H9 (cell line): ENCODE results near the gene WHRN. TPM values are rescaled to one million over a fixed set of nuclear protein-coding genes. Genes with fewer than 3 reads are reported as not detected.

Source experiments
- DNase-seq: peaks from one replicate; pipeline ENCODE4 v3.0.0-alpha.2; 2017
- H2AFZ ChIP-seq: one replicate; pipeline ENCODE4 v1.6.1; 2013; ENCODE audit warnings: mild to moderate bottlenecking, low read length, control low read depth, moderate library complexity
- H2AK5ac ChIP-seq: 2 replicates; pipeline ENCODE4 v1.6.1; 2013; ENCODE audit warnings: low read length, control low read depth, mixed read lengths; ENCODE audit not compliant: insufficient read length
- H2BK120ac ChIP-seq: one replicate; pipeline ENCODE4 v1.6.1; 2013; ENCODE audit warnings: low read depth, mild to moderate bottlenecking, low read length, control low read depth, inconsistent platforms; ENCODE audit not compliant: poor library complexity, severe bottlenecking
- H2BK12ac ChIP-seq: 2 replicates; pipeline ENCODE4 v1.6.1; 2013; ENCODE audit warnings: low read length, control low read depth, mixed read lengths, low read depth; ENCODE audit not compliant: insufficient read length
- H2BK15ac ChIP-seq: 2 replicates; pipeline ENCODE4 v1.6.1; 2013; ENCODE audit warnings: low read depth, low read length, control low read depth
- H2BK20ac ChIP-seq: one replicate; pipeline ENCODE4 v1.6.1; 2013; ENCODE audit warnings: low read depth, mild to moderate bottlenecking, low read length, control low read depth, inconsistent platforms; ENCODE audit not compliant: poor library complexity, severe bottlenecking
- H2BK5ac ChIP-seq: 2 replicates; pipeline ENCODE4 v1.6.1; 2013; ENCODE audit warnings: low read length, control low read depth, mixed read lengths; ENCODE audit not compliant: insufficient read length
- H3K14ac ChIP-seq: 2 replicates; pipeline ENCODE4 v1.6.1; 2013; ENCODE audit warnings: low read length, control low read depth; ENCODE audit not compliant: insufficient read depth
- H3K18ac ChIP-seq: 2 replicates; pipeline ENCODE4 v1.6.1; 2013; ENCODE audit warnings: low read depth, mild to moderate bottlenecking, mixed read lengths, low read length, control low read depth; ENCODE audit not compliant: insufficient read length
- H3K23ac ChIP-seq: 2 replicates; pipeline ENCODE4 v1.6.1; 2013; ENCODE audit warnings: low read length, control low read depth, mixed read lengths, low read depth; ENCODE audit not compliant: insufficient read length
- H3K23me2 ChIP-seq: 2 replicates; pipeline ENCODE4 v1.6.1; 2013; ENCODE audit warnings: low read depth, mild to moderate bottlenecking, mixed read lengths, low read length, control low read depth; ENCODE audit not compliant: insufficient read length, poor library complexity, severe bottlenecking
- H3K27ac ChIP-seq: 2 replicates; pipeline ENCODE4 v1.5.1; 2013; ENCODE audit warnings: low read length, control low read depth, mixed read lengths, low read depth; ENCODE audit not compliant: insufficient read length
- H3K27me3 ChIP-seq: 2 replicates; pipeline ENCODE4 v1.6.1; 2013; ENCODE audit warnings: low read length, control low read depth, inconsistent platforms; ENCODE audit not compliant: insufficient read depth
- H3K4ac ChIP-seq: 2 replicates; pipeline ENCODE4 v1.6.1; 2013; ENCODE audit warnings: low read depth, mild to moderate bottlenecking, control low read depth, inconsistent platforms, low read length, moderate library complexity
- H3K4me1 ChIP-seq: 2 replicates; pipeline ENCODE4 v1.6.1; 2013; ENCODE audit warnings: low read length, control low read depth, inconsistent platforms; ENCODE audit not compliant: insufficient read depth
- H3K4me2 ChIP-seq: 2 replicates; pipeline ENCODE4 v1.6.1; 2013; ENCODE audit warnings: low read length, control low read depth, mixed read lengths; ENCODE audit not compliant: insufficient read length, insufficient read depth
- H3K56ac ChIP-seq: 2 replicates; pipeline ENCODE4 v1.6.1; 2013; ENCODE audit warnings: low read depth, mild to moderate bottlenecking, mixed read lengths, low read length, control low read depth; ENCODE audit not compliant: insufficient read length
- H3K79me1 ChIP-seq: 2 replicates; pipeline ENCODE4 v1.6.1; 2013; ENCODE audit warnings: low read depth, mild to moderate bottlenecking, moderate library complexity, low read length, control low read depth, inconsistent platforms; ENCODE audit not compliant: insufficient read depth, poor library complexity, severe bottlenecking
- H3K79me2 ChIP-seq: 2 replicates; pipeline ENCODE4 v1.6.1; 2013; ENCODE audit warnings: low read length, control low read depth, inconsistent platforms; ENCODE audit not compliant: insufficient read depth
- H3K9ac ChIP-seq: 2 replicates; pipeline ENCODE4 v1.6.1; 2013; ENCODE audit warnings: low read length, control low read depth, mixed read lengths; ENCODE audit not compliant: insufficient read length; ENCODE audit errors: extremely low read depth
- H3K9me3 ChIP-seq: one replicate; pipeline ENCODE4 v1.6.1; 2013; ENCODE audit warnings: low read depth, low read length, inconsistent platforms; ENCODE audit not compliant: control insufficient read depth
- H3T11ph ChIP-seq: one replicate; pipeline ENCODE4 v1.6.1; 2013; ENCODE audit warnings: mild to moderate bottlenecking, low read length, control low read depth, inconsistent platforms
- H4K20me1 ChIP-seq: one replicate; pipeline ENCODE4 v1.6.1; 2013; ENCODE audit not compliant: control insufficient read depth, insufficient read length, insufficient read depth
- H4K5ac ChIP-seq: 2 replicates; pipeline ENCODE4 v1.6.1; 2013; ENCODE audit warnings: low read depth, mild to moderate bottlenecking, mixed read lengths, low read length, control low read depth; ENCODE audit not compliant: insufficient read length
- H4K8ac ChIP-seq: replicated peaks from 2 replicates; pipeline ENCODE4 v1.6.1; 2013; ENCODE audit warnings: low read length, control low read depth, mixed read lengths, low read depth; ENCODE audit not compliant: insufficient read length
- H4K91ac ChIP-seq: 2 replicates; pipeline ENCODE4 v1.6.1; 2013; ENCODE audit warnings: low read depth, mild to moderate bottlenecking, moderate library complexity, mixed read lengths, low read length, control low read depth; ENCODE audit not compliant: insufficient read length
- H3K27ac Mint-ChIP-seq, 3 experiments: 2 replicates in 2 of 3; 3 replicates in 1 of 3; pipeline ENCODE4 v1.8.0; 2020 to 2021; ENCODE audit warnings: mixed read lengths in 3 of 3, mild to moderate bottlenecking in 1 of 3, moderate library complexity in 1 of 3
- H3K27me3 Mint-ChIP-seq: 2 replicates; pipeline ENCODE4 v1.8.0; 2021; ENCODE audit warnings: low read depth, mild to moderate bottlenecking, moderate library complexity, mixed read lengths
- H3K36me3 Mint-ChIP-seq, 3 experiments: 2 replicates in 2 of 3; 3 replicates in 1 of 3; pipeline ENCODE4 v1.8.0; 2020 to 2021; ENCODE audit warnings: low read depth in 3 of 3, mixed read lengths in 3 of 3; ENCODE audit not compliant: insufficient read depth in 1 of 3
- H3K4me1 Mint-ChIP-seq, 2 experiments: 2 replicates each; pipeline ENCODE4 v1.8.0; 2020; ENCODE audit warnings: mixed read lengths in 2 of 2
- H3K4me3 Mint-ChIP-seq, 2 experiments: 2 replicates in 1 of 2; 3 replicates in 1 of 2; pipeline ENCODE4 v1.8.0; 2020 to 2021; ENCODE audit warnings: mild to moderate bottlenecking in 2 of 2, mixed read lengths in 2 of 2, moderate library complexity in 1 of 2
- H3K9me3 Mint-ChIP-seq, 2 experiments: 2 replicates in 1 of 2; 3 replicates in 1 of 2; pipeline ENCODE4 v1.8.0; 2020; ENCODE audit warnings: mild to moderate bottlenecking in 2 of 2, mixed read lengths in 2 of 2, moderate library complexity in 1 of 2
- CTCF ChIP-seq: fragments of 200-600 bp; sonication (generic); conservative IDR thresholded peaks from 3 replicates; pipeline ENCODE4 v1.8.0; 2021; ENCODE audit warnings: antibody characterized with exemption, mild to moderate bottlenecking
- WGBS: extraction: QIAGEN DNeasy Blood & Tissue Kit; methylation state at CpG from one replicate; pipeline ENCODE4 v1.1.7; 2013; ENCODE audit warnings: missing lambda C conversion rate, low lambda C conversion rate, mixed read lengths; ENCODE audit not compliant: insufficient read length; ENCODE audit errors: extremely low coverage; 5-methylcytosine and 5-hydroxymethylcytosine counted together
- total RNA-seq: library from RNA; stranded (reverse); gene quantifications from 2 replicates; pipeline ENCODE4 v1.2.1, GENCODE V29; 2021

Gene WHRN
- total RNA-seq, 1 experiment from 2014 or later: 2.2 TPM

DNA sequence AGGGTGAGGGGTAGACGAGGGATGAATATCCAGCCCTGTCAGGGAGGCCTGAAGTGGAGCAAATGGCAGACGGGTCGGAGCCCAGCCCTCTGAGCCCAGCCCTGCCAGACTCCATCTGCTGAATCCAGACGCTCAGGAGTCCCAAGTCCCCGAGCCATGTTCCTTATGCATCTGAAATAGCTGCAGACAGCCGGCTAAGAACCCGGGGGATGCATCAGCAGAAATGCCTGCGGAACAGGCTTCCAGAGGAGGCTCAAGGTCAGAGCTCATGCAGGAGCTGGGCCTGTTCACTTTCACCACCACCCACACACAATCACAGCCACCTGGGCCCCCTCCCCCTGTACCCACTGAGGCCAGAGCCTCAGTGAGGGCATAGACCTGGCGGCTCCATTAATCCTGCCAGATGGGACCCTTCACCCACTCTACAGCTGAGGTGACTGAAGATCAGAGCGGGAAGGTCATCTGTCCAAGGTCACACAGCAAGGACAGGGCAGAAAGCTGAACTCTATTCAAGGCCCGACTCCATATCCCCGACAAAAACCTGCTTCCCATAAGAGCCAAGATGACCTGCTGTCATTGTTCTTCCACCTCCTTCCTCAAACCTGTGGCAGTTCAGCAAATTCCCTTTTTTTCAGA is 93.1 kb downstream of the WHRN start:
- Histone ChIP-seq H3K27ac (no peak overlapping the region), H2AK5ac (no peak overlapping the region), H4K91ac (no peak overlapping the region), H2BK20ac (no peak overlapping the region), H3K79me1 (no peaks in the 10 kb centered on the region), H4K8ac (no peak overlapping the region), H4K20me1 (no peaks in the 10 kb centered on the region), H2BK5ac (no peak overlapping the region), H3K4me1 (peaks cover 5% of the 10 kb centered on the region; the same call in 1 of the 2 replicates), H3K4ac (no peak overlapping the region), H3K56ac (no peak overlapping the region), H3K79me2 (no peaks in the 10 kb centered on the region), H3K23me2 (no peaks in the 10 kb centered on the region), H3K9me3 (no peaks in the 10 kb centered on the region), H2BK12ac (no peak overlapping the region), H2BK120ac (no peak overlapping the region), H3K27me3 (no peaks in the 10 kb centered on the region), H2AFZ (no peak overlapping the region), H4K5ac (no peak overlapping the region), H3T11ph (no peak overlapping the region), H2BK15ac (no peak overlapping the region), H3K23ac (no peak overlapping the region), H3K14ac (no peak overlapping the region), H3K9ac (no peak overlapping the region), H3K4me2 (no peak overlapping the region), H3K18ac (no peak overlapping the region)
- Mint-ChIP-seq H3K9me3 (no peaks in the 10 kb centered on the region), H3K27me3 (peaks cover 6% of the 10 kb centered on the region), H3K27ac (peak overlapping the region in 2 of 3 experiments; percentile 34 to 44; a peak in 3 of 7 replicates), H3K4me3 (no peak overlapping the region), H3K4me1 (peaks cover 28 to 55% of the 10 kb centered on the region in 2 experiments), H3K36me3 (peaks cover 0 to 1% (median 0%) of the 10 kb centered on the region in 3 experiments; a peak in 1 of 7 replicates)
- WGBS: no CpG with 5 or more reads among the region's 12 CpGs
- TF ChIP-seq CTCF: no peak
- DNase-seq: no peak
